ENCODE measurements around the gene OBSL1.

GRCh38 chr2:219574484-219575311 is 3.4 kb upstream of the OBSL1 start:
- TF ChIP-seq TAF1 (IDR thresholded peaks at IDR 0.05; ENCODE audit: borderline replicate concordance, low read depth, low read length), result no peak
- no peak for TF ChIP-seq POLR2A (IDR thresholded peaks at IDR 0.05; ENCODE audit: low read depth, low read length)
